Measurements from ENCODE around the gene TXLNG. TPM values are rescaled to one million over a fixed set of nuclear protein-coding genes. Genes with fewer than 3 reads are reported as not detected.

The TXLNG gene
- total RNA-seq, 6 donors from 2014 or later, result 8.1 to 23.5 (median 12.6) TPM

GRCh38 chrX:16845686-16846085 lies 59.4 kb downstream of the TXLNG start:
- Histone ChIP-seq H3K36me3 (peaks cover 0 to 85% (median 6%) of the 10 kb centered on the region in 4 donors), H3K4me1 (no peaks in the 10 kb centered on the region), H3K27me3 (no peaks in the 10 kb centered on the region), H3K4me3 (no peak overlapping the region), H3K27ac (no peak overlapping the region), H3K9me3 (no peaks in the 10 kb centered on the region)
- no peak for ATAC-seq (ENCODE audit: low FRiP score in 2 of 2)
- 88 to 96% methylated on average over 2 of the region's 2 CpGs for WGBS, 2 donors
- DNase-seq, result no peak
- TF ChIP-seq POLR2AphosphoS5 (IDR thresholded peaks at IDR 0.05) (no peak), CTCF (IDR thresholded peaks at IDR 0.05) (no peak), EP300 (IDR thresholded peaks at IDR 0.05) (no peak), POLR2A (IDR thresholded peaks at IDR 0.05) (no peak)

GRCh38 chrX:16848541-16848940 lies 62.3 kb downstream of the TXLNG start:
- DNase-seq (no peak), ATAC-seq (ENCODE audit: low FRiP score in 2 of 2) (no peak)
- H3K9me3 ChIP-seq, result no peaks in the 10 kb centered on the region
- no peak for TF ChIP-seq EP300 (IDR thresholded peaks at IDR 0.05)
- TF ChIP-seq POLR2A (IDR thresholded peaks at IDR 0.05), result no peak
- TF ChIP-seq POLR2AphosphoS5 (IDR thresholded peaks at IDR 0.05), result no peak
- TF ChIP-seq CTCF (IDR thresholded peaks at IDR 0.05), result no peak
- no peak overlapping the region for H3K27ac ChIP-seq
- no peak overlapping the region for H3K4me3 ChIP-seq
- 72 to 90% methylated on average over 6 of the region's 6 CpGs for WGBS, 2 donors
- no peaks in the 10 kb centered on the region for H3K27me3 ChIP-seq
- H3K4me1 ChIP-seq, result no peaks in the 10 kb centered on the region
- H3K36me3 ChIP-seq, result peaks cover 0 to 80% (median 5%) of the 10 kb centered on the region in 4 donors

- Histone ChIP-seq H3K4me1 (no peaks in the 10 kb centered on the region), H3K27ac (no peak overlapping the region), H3K27me3 (no peaks in the 10 kb centered on the region), H3K9me3 (no peaks in the 10 kb centered on the region), H3K36me3 (peaks cover 0 to 69% (median 5%) of the 10 kb centered on the region in 4 donors), H3K4me3 (no peak overlapping the region)
- no peak for ATAC-seq (ENCODE audit: low FRiP score in 2 of 2)
- 85 to 92% methylated on average over 1 of the region's 1 CpG for WGBS, 2 donors
- no peak for TF ChIP-seq CTCF (IDR thresholded peaks at IDR 0.05)
- no peak for TF ChIP-seq POLR2AphosphoS5 (IDR thresholded peaks at IDR 0.05)
- no peak for TF ChIP-seq EP300 (IDR thresholded peaks at IDR 0.05)
- no peak for TF ChIP-seq POLR2A (IDR thresholded peaks at IDR 0.05)
- no peak for DNase-seq
Measured at GRCh38 chrX:16851421-16851820, 65.2 kb downstream of the TXLNG start.

GRCh38 chrX:16851827-16852226 lies 65.6 kb downstream of the TXLNG start:
- no peak overlapping the region for H3K27ac ChIP-seq
- ATAC-seq (ENCODE audit: low FRiP score in 2 of 2) (no peak), DNase-seq (no peak)
- no peaks in the 10 kb centered on the region for H3K4me1 ChIP-seq
- H3K4me3 ChIP-seq, result no peak overlapping the region
- peaks cover 0 to 66% (median 6%) of the 10 kb centered on the region in 4 donors for H3K36me3 ChIP-seq
- no peaks in the 10 kb centered on the region for H3K9me3 ChIP-seq
- WGBS, 2 donors, result 96 to 97% methylated on average over 3 of the region's 3 CpGs
- H3K27me3 ChIP-seq, result no peaks in the 10 kb centered on the region
- TF ChIP-seq EP300 (IDR thresholded peaks at IDR 0.05), result no peak
- no peak for TF ChIP-seq POLR2A (IDR thresholded peaks at IDR 0.05)
- TF ChIP-seq POLR2AphosphoS5 (IDR thresholded peaks at IDR 0.05), result no peak
- TF ChIP-seq CTCF (IDR thresholded peaks at IDR 0.05), result no peak

GRCh38 chrX:16852617-16853179 lies 66.4 kb downstream of the TXLNG start:
- ATAC-seq (ENCODE audit: low FRiP score in 2 of 2), result no peak
- Histone ChIP-seq H3K36me3 (peaks cover 0 to 66% (median 8%) of the 10 kb centered on the region in 4 donors), H3K4me3 (no peak overlapping the region), H3K27me3 (no peaks in the 10 kb centered on the region), H3K27ac (no peak overlapping the region), H3K4me1 (no peaks in the 10 kb centered on the region), H3K9me3 (no peaks in the 10 kb centered on the region)
- DNase-seq, result no peak
- no peak for TF ChIP-seq CTCF (IDR thresholded peaks at IDR 0.05)
- no peak for TF ChIP-seq POLR2A (IDR thresholded peaks at IDR 0.05)
- no peak for TF ChIP-seq POLR2AphosphoS5 (IDR thresholded peaks at IDR 0.05)
- no peak for TF ChIP-seq EP300 (IDR thresholded peaks at IDR 0.05)
- WGBS, 2 donors, result 88 to 95% methylated on average over 12 of the region's 12 CpGs

Measured in upper lobe of left lung (tissue), 6 donors.